ENCODE measurements around the gene KIF1B.
A peak's percentile ranks its signal among the peaks of the same experiment; 100 is the strongest.
"Not testable (repeated sequence)": the region's sequence is repeated elsewhere in the genome, so short reads cannot be mapped to it uniquely, and the experiment has no call there.

Gene KIF1B

DNA sequence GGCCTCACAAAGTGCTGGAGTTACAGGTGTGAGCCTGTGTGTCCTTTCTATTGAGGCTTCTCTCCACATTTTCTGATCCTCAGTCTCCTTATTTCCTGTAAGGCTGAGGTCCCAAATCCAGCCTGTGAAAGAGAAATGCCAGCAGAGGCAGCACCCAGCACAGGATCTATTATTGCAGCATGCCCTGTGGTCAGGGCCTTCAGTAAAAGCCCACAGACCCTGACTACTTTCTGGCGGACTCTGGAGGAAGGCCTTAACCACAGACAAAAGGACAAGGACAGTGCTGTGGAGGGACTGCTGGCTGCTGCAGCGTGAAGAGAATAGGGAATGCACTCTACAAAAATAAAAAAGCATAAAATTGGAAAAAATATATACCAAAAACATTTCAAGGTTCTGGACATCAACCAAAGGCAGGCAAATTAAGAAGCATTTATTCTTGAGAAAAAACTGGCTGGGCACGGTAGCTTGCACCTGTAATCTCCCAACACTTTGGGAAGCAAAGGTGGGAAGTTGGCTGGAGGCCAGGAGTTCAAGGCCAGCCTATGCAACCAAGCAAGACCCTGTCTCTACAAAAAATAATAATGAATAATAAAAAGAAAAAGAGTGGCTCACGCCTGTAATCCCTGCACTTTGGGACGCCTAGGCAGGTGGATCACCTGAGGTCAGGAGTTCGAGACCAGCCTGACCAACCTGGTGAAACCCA lies 179.1 kb downstream of the KIF1B start:
- DNase-seq: no peak

DNA sequence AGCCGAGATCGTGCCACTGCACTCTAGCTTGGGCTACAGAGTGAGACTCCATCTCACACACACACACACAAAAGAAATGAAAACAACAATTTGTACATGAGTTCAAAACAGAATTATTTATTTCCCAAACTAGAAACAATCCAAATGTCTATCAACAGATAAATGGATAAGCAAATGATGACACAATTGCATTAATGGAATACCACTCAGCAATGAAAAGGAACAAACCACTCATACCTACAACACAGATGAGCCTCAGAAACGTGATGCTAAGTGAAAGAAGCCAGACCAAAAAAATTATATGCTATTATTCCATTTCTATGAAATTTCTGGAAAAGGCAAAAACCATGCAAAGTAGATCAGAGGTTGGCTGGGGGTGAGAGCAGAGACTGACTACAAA lies 186.5 kb downstream of the KIF1B start:
- DNase-seq: no peak

DNA sequence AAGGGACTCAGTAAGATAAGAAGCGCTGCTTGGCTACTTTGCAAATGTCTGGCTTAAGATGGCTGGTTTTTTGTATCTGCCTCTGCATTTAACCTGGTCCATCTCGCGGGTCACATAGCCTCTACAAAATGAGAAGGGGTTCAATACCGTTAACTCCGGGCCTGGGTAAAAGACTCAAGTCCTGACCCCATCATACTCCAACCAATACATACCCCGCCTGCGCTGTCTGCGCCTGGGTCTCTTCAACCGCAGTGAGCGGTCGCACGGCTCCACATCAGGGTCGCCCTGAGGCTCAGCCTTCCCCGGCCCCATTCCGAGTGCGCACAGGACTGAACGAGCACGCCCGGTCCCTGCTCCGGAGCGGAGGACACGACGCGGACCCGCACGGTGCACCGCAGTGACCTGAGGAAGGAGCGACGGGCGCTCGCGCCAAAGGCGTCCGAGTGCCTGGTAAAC lies 187.9 kb downstream of the KIF1B start:
- DNase-seq: no peak

DNA sequence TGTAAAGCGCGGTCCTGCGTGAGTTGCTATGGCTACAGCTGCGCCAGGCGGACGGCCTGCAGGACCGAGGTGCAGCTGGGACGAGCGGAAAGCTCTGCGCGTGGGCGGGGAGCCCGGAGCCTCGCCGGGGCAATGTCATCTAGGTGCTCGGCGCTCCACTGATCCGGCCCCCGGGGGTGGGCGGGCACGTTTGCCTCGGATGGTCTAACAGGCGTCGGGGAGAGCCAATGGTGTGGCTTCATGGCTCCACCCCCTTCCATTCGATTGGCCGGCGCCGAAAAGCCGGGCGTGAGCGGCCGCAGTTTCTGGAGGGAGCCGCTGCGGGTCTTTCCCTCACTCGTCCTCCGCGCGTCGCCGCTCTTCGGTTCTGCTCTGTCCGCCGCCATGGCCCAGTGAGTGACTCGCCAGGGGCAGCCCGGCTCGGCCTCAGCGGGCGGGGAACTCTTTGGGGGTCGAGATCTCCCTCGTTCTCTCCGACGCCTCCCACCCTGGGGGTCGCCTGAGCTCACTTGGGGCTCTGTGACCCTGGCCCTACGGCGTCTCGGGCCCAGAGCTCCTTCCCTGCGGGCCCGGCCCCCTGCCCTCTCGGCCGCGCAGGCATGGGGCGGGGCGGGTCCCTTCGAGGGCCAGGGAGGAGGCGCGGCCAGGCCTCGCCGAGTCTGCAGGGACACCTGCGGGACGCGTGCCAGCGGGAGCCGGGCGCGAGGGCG lies 188.5 kb downstream of the KIF1B start, which contains the start of gene PGD:
TSS of gene PGD (plus strand) at position 331 of the 710 bp plus-strand sequence. CDS start at position 385, 54 bp downstream.
- peak; percentile 95 for DNase-seq

DNA sequence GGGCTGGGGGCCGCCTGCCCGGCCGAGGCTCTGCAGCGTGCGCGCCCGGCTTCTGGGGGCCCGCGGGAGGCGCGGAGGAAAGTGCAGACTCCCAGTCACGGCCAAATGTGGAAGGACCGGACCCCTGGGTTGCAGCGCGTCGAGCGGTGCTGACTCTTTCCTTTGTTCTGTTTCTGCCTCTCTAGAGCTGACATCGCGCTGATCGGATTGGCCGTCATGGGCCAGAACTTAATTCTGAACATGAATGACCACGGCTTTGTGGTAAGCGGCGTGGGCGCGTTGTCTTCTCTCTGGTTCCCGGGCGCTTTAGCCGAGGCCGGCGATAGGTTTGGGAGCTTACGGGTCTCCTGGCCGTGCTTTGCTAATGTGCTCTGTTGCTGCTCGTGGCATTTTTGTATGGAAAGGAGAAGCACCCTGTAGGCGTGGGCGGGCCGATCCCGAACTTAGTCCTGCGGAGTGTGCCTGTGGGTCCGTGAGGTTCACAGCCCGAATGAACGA lies 189.1 kb downstream of the KIF1B start:
- no peak for DNase-seq

DNA sequence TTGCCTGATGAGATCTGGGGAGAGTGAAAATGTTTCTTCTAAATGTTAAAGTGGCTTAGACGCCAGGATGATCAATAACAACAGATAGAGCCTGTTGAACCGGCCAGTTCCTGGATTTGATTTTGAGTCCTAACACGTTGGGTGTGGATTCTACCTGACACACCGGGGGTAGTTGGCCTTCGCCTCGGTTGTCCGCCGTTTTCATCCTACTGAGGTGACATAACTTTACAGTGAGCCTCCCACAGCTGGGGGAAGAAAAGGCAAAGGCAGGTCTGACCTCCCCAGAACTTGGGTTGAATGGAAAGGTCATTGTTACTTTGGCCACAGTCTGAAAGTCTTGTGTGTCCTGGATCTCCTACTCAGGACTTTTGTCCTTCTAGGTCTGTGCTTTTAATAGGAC lies 189.6 kb downstream of the KIF1B start:
- no peak for DNase-seq

DNA sequence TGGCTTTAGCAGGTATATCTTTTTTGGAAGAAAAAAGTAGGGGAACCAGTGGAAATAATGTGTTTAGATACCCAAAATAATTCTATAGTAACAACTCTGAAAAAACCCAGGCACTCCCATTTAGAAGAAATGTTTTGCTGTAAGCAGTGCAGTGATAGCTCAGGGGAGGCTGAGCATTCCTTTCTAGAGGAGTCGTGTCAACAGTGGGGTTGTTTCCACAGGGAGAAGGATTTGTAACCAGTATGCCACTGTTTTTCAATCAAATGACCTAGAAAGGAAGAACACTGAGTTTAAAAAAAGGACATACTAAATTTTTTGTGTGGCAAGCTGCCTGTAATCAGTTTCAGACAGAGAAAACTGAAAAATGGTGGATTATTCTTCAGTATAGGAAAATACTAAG lies 190.9 kb downstream of the KIF1B start:
- no peak for DNase-seq

DNA sequence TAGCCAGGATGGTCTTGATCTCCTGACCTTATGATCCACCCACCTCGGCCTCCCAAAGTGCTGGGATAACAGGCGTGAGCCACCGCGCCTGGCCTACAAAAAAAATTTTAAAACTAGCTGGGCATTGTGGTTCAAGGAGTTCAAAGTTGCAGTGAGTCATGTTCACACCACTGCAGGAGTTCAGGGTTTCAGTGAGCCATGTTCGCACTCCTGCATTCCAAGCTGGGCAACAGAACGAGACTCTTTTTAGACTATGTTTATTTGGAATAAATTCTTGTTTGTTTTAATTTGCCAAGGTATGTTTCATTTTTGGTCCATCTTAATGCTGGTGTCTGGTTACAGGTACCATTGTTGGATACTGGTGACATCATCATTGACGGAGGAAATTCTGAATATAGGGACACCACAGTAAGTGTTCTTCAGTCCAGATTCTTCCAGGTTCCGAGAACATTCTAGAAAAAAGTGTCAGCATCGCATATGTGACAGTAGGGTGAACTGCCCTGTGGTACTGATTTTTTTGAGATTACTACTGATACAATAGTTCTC lies 192.4 kb downstream of the KIF1B start:
- DNase-seq: no peak

DNA sequence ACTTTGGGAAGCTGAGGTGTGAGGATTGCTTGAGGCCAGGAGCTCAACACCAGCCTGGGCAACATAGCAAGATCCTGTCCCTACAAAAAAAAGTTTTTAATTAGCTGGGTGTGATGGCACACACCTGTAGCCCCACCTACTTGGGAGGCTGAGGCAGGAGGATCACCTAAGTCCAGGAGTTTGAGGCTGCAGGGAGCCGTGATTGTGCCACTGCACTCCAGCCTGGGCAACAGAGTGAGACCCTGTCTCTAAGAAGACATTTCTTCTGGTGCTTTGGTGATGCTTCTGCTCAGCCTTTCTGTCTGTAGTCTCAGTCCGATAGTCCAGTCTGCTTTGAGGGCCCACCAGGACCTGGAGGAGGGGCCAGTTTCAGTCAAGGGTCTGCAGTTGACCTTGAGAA lies 196.8 kb downstream of the KIF1B start:
- DNase-seq: no peak

DNA sequence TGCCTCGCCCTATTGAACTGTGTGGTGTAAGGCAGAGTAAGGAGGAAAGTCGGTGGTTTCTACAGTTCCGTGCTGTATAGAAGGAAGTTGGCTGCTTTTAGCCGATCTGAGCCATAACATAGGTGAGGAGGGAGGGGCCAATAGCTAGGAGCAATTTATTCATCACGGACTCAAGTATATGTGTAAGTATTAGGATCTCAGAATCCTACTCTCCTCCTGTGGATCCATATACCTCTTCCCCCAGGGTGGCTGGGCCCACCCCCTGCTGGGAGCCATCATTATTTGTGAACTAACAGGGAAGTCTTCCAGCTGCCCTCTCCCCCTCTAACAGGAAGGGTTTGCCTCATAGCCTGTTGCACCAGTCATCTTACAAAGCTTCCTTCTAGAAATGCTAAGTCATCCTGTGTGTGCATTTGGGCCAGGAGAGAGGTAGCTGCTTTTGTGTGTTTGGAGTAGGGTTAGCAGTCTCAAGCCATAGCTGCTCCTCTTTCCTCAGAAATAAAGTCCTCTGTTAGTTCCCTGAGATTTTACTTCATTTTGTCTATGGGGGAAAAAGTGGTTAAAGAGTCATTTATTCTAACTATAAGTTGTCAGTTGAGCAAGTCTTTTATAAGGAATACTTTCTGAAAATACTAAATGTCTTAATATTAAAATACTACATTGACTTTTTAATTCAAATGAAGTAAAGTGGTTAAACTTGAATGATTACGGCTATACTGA lies 205.0 kb downstream of the KIF1B start:
- no peak for DNase-seq

DNA sequence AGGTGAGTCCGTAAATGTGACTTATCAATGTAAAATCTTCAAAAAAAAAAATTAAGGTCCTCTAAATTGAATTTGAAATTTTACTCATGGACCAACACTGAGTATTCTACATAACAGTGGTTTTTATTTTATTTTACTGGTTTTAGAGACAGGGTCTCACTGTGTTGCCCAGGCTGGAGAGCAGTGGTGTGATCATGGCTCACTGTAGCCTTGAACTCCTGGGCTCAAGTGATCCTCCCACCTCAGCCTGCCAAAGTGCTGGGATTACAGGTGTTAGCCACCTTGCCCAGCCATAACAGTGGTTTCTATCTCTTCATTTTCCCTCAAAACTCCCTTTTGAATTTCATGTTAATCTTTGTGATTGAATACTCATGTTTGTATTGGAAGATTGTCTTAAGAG lies 205.6 kb downstream of the KIF1B start:
- not testable (repeated sequence) for DNase-seq

DNA sequence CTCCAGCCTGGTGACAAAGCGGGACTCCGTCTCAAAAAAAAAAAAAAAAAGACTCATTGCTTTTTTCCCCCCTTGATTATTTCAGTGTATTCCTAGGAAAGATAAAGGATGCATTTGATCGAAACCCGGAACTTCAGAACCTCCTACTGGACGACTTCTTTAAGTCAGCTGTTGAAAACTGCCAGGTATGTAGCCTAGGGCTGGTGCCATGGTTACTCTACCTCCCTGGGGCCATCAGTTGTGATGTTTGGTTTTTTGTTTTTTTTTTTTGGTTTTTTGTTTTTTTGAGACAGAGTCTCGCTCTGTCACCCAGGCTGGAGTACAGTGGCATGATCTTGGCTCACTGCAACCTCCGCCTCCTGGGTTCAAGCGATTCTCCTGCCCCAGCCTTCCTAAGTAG lies 208.4 kb downstream of the KIF1B start:
- DNase-seq: not testable (repeated sequence)

DNA sequence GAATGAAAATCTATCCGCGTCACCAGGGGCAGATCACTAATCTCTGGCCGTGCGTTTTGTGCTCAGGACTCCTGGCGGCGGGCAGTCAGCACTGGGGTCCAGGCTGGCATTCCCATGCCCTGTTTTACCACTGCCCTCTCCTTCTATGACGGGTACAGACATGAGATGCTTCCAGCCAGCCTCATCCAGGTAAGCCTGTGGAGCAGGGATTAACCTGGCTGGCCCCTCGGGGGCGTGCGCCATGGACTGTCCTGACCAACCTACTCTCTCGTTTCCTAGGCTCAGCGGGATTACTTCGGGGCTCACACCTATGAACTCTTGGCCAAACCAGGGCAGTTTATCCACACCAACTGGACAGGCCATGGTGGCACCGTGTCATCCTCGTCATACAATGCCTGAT lies 209.0 kb downstream of the KIF1B start:
- no peak for DNase-seq

DNA sequence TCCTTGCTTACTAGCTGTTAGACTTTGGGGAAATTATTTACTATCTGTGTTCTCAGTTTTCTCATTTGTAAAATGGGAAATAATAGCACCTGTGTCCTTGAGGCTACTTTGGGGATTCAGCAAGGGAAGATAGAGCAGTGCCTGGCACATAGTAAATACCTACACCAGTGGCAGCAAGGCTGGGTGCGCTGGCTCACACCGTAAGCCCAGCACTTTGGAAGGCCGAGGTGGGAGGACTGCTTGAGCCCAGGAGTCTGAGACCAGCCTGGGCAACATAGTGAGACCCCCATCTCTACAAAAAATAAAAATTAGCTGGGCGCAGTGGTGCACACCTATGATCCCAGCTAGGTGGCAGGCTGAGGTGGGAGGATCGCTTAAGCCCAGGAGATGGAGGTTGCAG lies 211.3 kb downstream of the KIF1B start:
- DNase-seq: no peak

DNA sequence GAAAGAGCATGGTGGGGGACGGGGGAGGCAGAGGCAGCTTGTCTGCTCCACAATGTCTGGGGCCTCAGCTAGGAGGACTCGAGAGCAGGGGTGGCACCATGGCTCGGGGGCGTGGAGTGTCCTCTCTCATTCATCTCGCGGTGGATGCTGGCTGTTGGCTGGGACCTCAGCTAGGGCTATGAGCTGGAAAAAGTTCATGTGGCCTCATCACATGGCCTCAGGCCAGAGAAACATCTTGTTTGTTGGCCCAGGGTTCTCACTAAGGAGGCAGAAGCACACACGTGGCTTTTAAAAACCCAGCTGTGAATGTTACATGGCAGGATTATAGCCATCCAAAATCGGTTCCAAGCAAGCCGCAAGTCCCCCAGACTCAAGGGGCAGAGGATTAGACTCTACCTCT lies 213.7 kb downstream of the KIF1B start:
- DNase-seq: no peak

DNA sequence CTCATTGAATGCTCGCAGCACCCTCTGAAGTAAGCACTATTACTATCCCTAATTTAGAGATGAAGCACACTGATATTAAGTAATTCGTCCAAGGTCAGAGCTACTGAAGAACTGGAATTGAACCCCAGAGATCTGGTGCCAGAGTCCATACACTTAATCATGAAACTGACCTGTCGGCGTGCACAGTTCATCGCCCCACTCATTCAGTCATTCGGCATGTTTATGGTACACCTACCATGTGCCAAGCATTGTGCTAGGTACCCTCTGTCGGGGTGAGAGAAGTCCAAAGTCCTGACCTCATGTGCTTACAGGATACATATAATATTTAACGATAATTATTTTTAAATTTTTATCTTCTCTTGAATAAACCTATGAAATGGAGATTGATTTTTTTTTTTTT lies 214.3 kb downstream of the KIF1B start:
- DNase-seq: no peak

DNA sequence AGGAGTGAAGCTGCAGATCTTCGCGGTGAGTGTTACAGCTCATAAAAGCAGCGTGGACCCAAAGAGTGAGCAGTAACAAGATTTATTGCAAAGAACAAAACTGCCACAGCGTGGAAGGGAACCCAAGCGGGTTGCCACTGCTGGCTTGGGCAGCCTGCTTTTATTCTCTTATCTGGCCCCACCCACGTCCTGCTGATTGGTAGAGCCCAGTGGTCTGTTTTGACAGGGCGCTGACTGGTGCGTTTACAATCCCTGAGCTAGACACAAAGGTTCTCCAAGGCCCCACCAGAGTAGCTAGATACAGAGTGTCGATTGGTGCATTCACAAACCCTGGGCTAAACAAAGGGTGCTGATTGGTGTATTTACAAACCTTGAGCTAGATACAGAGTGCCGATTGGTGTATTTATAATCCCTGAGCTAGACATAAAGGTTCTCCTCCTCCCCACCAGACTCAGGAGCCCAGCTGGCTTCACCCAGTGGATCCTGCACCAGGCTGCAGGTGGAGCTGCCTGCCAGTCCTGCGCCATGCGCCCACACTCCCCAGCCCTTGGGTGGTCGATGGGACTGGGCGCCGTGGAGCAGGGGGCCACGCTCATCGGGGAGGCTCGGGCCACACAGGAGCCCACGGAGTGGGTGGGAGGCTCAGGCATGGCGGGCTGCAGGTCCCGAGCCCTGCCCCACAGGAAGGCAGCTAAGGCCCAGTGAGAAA lies 215.6 kb downstream of the KIF1B start:
- DNase-seq: not testable (repeated sequence)

DNA sequence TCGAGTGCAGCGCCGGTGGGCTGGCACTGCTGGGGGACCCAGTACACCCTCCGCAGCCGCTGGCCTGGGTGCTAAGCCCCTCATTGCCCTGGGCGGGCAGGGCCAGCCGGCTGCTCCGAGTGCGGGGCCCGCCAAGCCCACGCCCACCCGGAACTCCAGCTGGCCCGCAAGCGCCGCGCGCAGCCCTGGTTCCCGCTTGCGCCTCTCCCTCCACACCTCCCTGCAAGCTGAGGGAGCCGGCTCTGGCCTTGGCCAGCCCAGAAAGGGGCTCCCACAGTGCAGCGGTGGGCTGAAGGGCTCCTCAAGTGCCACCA lies 216.1 kb downstream of the KIF1B start:
- not testable (repeated sequence) for DNase-seq

DNA sequence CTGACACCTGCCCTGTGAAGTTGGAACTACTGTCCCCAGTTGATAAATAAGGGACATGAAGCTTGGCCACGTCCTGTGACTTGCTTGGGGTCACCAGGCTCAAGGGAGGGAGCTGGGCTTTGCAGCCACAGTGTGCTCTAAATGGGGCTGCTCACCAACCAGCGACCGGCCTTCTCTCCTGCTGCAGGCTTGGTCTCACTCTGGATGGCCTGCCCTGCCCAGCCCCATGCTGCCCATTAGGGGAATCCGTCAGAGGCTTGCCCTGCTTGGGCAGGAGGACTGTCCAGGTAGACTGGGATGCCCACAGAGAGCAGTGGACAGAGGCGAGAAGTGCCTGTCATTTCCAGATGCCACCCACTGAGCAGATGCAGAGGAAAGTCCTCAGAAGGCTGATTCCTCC lies 218.6 kb downstream of the KIF1B start:
- DNase-seq: no peak

DNA sequence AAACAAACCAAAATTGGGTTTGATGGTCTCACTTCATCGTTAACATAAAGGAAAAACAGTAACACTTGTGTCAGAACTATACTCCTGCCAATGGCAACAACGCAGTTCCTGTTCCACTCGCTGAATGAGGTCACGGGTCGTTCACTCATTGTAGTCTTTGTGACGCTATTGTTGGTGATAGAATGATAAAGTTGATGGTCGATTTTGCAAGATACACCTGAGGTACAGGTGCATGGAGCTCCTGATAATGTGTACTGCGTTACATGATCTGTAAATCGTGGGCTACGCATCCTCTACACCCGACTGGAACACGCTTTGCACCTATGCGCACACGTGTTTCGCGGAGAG lies 219.5 kb downstream of the KIF1B start:
- no peak for DNase-seq

DNA sequence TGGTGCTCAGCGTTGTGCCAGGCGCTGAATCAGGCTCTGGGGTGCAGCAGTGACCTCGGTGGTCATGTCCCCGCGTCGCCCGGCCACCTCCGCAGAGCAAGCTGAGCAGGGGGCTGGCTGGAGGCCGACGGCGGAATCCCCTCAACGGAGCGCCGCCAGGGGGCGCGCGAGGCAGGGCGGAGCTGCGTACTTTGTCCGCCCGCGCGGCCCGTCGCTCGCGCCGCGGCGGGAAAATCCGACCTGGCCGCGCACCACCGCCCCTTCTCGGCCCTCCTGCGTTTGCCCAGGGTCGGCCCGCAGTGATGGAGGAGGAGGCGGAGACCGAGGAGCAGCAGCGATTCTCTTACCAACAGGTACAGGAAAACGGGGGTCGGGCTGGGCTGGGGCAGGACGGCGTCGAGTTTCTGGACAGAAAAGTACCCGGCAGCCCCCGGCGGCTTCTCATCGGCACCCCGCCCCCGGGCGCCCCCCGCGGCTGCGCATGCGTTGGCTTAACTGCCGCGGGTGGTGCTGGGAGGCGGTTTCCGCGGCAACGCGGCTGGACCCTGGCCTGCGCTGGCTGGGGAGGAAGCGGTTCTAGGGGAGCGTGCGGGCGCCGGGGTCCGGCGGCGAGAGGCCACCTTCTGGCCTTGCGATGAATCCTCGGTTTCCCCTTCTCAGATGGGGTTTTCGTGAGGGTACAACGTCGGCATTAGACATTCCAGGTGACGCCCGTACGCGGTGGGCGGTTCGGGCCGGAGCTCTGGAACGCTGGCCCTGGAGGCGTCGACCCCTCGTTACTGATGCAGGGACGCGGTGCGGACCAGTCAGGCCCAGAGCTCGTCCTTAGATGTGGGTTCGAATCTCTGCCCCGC lies 220.1 kb downstream of the KIF1B start, which contains the start of gene CENPS:
TSS of gene CENPS (plus strand) at position 218 of the 854 bp plus-strand sequence. CDS start at position 303, 85 bp downstream.
- DNase-seq: peak; percentile 88

Data from activated CD4-positive, alpha-beta T cell treated with anti-CD3 and anti-CD28 coated beads for 1 hour (primary cell).